Skeletal muscle satellite cell (primary cell): ENCODE results near the gene KCNQ1.

ENCODE experiments used
- H3K27me3 ChIP-seq: 2 replicates; pipeline ENCODE4 v1.7.0; 2013; ENCODE audit warnings: low read length; ENCODE audit not compliant: control insufficient read depth, insufficient read depth
- H3K36me3 ChIP-seq: 2 replicates; pipeline ENCODE4 v1.7.0; 2013; ENCODE audit warnings: mild to moderate bottlenecking, control low read depth, low read length; ENCODE audit not compliant: insufficient read depth
- H3K4me1 ChIP-seq: 2 replicates; pipeline ENCODE4 v1.7.0; 2013; ENCODE audit warnings: low read length; ENCODE audit not compliant: control insufficient read depth, insufficient read depth
- H3K4me2 ChIP-seq: 2 replicates; pipeline ENCODE4 v1.7.0; 2013; ENCODE audit warnings: mild to moderate bottlenecking, low read length
- H3K4me3 ChIP-seq: 2 replicates; pipeline ENCODE4 v1.7.0; 2013; ENCODE audit warnings: low read length
- H3K9ac ChIP-seq: 2 replicates; pipeline ENCODE4 v1.7.0; 2013; ENCODE audit warnings: mild to moderate bottlenecking, low read depth, low read length, moderate library complexity
- H3K9me3 ChIP-seq: replicated peaks from 2 replicates; pipeline ENCODE4 v1.7.0; 2013; ENCODE audit warnings: mild to moderate bottlenecking, control low read depth, low read length

The KCNQ1 gene

DNA sequence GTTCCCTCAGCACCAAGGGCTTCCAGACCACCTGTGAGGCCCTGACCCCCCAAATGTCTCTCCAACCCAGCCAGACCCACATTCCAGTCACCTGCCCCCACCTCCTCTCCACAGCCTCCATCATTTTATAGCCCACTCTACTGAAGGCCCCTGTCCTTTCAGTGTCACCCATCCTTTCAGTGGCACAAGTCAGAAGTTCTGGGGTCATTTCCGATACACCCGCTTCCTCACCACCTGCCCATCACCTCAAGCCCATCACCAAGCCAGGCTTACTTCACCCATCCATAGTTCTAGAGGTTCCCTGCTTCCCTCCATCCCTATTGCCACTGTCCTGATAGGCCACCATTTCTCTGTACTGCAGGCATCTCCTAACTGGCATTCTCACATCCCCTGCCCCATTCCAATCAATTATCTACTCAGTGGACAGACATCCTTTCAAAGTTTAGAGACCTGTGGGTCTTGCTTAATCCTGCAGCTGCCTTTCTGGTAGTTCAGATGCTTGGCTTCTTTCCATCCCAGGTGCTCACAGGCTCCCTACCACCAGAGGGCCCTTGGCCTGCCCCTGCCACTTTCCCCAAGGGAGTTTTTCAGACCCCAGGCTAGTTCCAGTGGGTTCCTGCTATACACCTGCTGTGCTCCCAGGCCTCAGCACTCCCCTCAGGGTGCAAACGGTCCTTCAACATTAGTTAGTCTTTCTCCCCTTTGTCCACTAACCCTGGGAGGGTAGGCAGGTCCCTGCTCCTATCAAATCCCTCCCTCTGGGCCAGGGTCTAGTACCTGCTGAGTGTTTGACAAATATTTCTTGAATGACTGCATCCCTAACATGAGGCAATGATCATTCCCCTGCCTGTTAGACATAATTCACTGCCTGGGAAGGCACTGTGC lies 247.4 kb downstream of the KCNQ1 start:
- H3K4me3 ChIP-seq: no peak overlapping the region
- H3K9ac ChIP-seq: no peak overlapping the region
- no peaks in the 10 kb centered on the region for H3K36me3 ChIP-seq
- no peaks in the 10 kb centered on the region for H3K9me3 ChIP-seq
- H3K4me2 ChIP-seq: no peak overlapping the region
- no peaks in the 10 kb centered on the region for H3K27me3 ChIP-seq
- no peaks in the 10 kb centered on the region for H3K4me1 ChIP-seq

DNA sequence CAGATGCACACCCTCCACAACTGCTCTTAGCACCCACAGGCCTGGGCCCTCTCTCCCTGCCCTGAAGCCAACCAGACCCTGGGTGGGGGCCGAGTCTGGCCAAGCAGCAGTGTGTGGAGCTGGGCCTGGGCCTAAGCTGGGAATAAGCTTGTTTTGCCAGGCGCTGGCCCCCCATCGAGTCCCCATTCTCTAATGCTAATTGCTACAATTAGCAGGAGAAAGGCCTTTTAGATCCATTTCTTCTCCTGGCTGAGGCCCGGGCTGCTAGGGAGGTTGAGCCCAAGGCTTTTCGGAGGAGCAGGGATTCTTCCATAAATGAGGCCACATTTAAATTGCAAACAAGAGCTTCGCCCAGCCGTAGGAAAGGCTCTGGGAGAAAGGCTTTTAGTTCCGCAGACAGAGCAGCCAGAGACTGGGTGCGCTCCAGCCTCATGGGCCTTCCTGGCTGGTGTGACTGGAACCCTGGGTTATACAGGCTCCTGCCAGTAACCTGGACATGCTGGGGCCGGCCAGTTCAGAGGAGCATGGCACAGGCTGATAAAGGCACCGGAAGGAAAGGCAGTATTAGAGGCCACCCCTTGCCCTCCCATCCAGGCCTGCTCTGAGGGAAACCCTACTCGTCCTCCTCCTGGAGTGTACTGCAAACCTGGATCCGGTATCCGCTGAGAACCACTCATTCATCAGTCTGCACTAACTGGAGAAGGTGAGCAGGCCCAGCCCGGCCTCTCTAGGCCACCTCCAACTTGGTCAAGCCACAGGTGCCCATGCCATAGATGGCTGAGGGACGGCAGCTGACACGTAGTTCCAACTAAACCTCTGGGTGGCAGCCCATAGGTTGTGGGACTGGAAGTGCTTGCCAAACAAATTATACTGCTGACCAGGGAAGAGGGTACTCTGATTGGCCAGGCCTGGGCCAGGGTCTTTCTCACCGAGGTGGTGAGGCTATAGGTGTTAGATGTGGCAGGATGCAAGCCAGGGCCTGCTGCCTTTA lies 248.8 kb downstream of the KCNQ1 start:
- H3K9me3 ChIP-seq: no peaks in the 10 kb centered on the region
- H3K27me3 ChIP-seq: no peaks in the 10 kb centered on the region
- H3K9ac ChIP-seq: no peak overlapping the region
- H3K4me2 ChIP-seq: no peak overlapping the region
- no peaks in the 10 kb centered on the region for H3K36me3 ChIP-seq
- no peak overlapping the region for H3K4me3 ChIP-seq
- no peaks in the 10 kb centered on the region for H3K4me1 ChIP-seq

DNA sequence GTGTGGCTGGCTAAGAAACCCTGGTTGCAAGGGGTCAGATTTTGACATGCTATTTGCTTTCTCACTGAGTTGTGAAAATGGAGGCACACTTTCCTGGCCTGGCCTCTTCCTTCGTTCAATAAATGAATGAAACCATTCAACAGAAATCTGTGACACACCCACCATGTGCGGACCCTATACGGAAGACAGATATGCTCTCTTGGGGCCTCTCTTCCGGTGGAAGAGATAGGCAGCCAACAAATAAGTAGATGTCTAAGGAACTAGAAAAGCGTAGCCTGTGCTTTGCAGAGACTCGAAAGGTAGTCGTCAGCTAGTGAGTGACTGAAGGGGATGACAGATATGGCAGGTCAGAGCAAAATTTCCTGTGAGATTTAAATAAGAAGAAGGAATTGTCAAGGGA lies 249.7 kb downstream of the KCNQ1 start:
- Histone ChIP-seq H3K36me3 (no peaks in the 10 kb centered on the region), H3K9me3 (no peaks in the 10 kb centered on the region), H3K9ac (no peak overlapping the region), H3K4me3 (no peak overlapping the region), H3K4me1 (no peaks in the 10 kb centered on the region), H3K4me2 (no peak overlapping the region), H3K27me3 (no peaks in the 10 kb centered on the region)

DNA sequence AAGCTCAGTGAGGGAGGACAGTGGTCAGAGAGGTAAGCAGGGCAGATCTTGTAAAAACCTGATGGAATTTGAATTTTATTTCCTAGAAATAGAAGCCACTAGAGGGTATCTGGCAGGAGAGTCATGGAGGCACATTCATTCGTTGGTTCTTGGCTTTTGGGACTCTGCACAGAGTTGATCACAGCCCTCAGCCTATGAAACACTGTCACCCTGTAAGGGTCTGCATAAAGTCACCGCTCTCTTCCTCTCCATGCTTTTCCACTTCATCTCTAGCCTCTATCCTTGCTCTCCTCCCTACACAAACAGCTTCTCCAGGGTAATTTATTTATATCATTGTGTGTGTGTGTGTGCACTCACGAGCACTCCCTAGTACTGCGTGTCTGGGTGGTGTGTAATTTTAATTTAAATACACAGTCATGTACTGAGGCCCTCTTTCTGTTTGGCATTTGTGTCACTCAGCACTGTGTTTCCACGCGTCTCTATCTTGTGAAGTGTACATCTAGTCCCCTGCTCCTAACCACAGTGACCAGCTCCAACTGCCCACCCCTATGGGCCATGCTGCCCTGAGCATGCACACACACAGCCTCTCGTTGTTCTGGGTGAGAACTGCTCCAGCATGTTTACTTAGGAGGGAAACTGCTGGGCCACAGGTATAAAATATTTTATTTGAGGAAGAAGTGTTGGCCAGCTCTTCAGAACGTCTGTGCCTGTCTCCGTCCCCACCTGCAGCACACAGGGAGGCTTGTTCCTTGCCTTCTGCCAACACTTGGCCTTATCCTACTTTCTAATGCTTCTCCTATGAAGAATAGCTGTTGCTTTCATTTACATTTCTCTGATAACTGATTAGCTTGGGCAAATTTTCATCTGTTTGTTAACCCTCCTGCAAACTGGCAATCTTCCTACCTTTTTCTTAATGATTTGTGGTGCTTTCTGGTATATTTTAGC lies 250.5 kb downstream of the KCNQ1 start:
- Histone ChIP-seq H3K9me3 (no peaks in the 10 kb centered on the region), H3K9ac (no peak overlapping the region), H3K27me3 (no peaks in the 10 kb centered on the region), H3K4me2 (no peak overlapping the region), H3K4me1 (no peaks in the 10 kb centered on the region), H3K36me3 (no peaks in the 10 kb centered on the region), H3K4me3 (no peak overlapping the region)

DNA sequence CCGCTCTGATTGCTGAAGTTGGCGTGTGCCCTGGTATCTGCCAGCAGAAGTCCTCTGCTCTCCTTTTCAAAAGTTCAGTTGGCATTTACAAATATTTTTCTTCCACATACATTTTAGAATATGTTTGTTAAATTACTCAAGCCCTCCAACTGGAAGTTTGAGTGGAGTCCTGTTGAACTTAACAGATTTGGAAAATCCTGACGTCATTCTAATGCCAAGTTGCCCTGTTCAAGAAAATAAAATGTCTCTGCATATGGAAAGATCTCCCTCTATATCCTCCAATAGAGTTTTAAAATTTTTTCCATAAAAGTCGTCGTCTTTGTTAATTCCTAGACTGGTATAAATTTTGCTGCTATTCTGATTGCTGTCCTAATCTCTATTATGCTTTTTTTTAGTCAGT lies 251.6 kb downstream of the KCNQ1 start:
- Histone ChIP-seq H3K4me2 (peak overlapping the region; percentile 79), H3K27me3 (no peaks in the 10 kb centered on the region), H3K36me3 (no peaks in the 10 kb centered on the region), H3K9me3 (no peaks in the 10 kb centered on the region), H3K4me1 (peaks cover 4% of the 10 kb centered on the region), H3K9ac (no peak overlapping the region), H3K4me3 (no peak overlapping the region)

DNA sequence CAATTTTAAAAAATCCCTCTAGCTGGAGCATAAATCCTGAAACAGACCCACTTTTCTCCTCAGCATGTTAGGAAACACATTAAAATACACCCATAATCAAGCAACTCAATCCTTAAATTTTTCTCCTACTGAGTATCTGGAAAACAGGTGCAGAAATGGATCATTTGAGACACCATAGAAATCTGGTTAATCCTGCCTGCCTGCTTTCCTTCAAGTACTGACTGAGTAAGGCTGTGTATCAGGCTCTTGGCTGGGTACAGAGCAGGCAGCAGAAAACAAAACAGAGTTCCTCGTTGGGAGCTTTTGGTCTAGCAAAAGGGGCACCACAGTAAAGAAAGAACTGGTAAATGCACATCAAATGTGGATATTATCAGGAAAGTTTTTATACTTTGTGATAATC lies 253.1 kb downstream of the KCNQ1 start:
- Histone ChIP-seq H3K27me3 (peaks cover 4% of the 10 kb centered on the region), H3K9ac (peak overlapping the region; percentile 78)

DNA sequence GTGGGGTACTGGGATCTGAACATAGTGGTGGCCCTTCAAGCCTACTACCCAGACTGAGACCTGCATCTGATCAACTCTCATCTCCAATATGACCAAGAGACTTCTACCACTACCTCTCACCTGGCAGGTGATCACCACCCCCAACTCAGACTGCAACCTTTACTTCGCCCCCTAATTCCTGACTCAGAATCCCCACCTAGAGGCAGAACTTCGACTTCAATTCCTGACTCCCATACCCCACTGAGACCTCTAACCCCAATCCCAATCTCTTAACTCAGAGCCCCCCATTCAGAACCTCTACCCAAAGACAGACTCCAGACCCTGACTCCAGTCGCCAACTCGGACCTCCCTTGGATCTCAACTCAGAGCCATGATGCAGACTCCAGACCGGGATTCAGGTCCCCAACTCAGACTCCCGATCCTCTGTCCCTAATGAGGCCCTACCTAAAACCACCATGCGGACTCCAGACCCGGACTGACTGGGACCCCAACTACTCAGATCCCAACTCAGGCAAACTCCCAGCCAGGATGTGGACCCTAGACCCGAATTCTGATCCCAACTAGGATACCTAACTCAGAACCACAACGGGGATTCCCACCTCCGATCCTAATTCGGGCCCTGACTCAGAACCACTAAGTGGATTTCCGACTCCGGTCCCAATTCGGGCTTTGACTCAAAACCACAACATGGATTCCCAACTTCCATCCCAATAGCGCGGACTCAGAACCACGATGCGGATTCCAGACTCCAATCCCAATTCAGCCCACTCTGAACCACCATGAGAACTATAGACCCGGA lies 253.8 kb downstream of the KCNQ1 start:
- peak overlapping the region; percentile 79 for H3K4me2 ChIP-seq
- no peaks in the 10 kb centered on the region for H3K36me3 ChIP-seq
- peak overlapping the region; percentile 78 for H3K9ac ChIP-seq
- peaks cover 12% of the 10 kb centered on the region for H3K27me3 ChIP-seq
- H3K4me3 ChIP-seq: peak overlapping the region; percentile 89
- H3K4me1 ChIP-seq: peaks cover 9% of the 10 kb centered on the region
- H3K9me3 ChIP-seq: no peaks in the 10 kb centered on the region

More for the DNA sequence above, 253.1 kb downstream of the KCNQ1 start:
- Histone ChIP-seq H3K9me3 (no peaks in the 10 kb centered on the region), H3K4me2 (peak overlapping the region; percentile 79), H3K36me3 (no peaks in the 10 kb centered on the region), H3K4me1 (peaks cover 4% of the 10 kb centered on the region), H3K4me3 (peak overlapping the region; percentile 89)

DNA sequence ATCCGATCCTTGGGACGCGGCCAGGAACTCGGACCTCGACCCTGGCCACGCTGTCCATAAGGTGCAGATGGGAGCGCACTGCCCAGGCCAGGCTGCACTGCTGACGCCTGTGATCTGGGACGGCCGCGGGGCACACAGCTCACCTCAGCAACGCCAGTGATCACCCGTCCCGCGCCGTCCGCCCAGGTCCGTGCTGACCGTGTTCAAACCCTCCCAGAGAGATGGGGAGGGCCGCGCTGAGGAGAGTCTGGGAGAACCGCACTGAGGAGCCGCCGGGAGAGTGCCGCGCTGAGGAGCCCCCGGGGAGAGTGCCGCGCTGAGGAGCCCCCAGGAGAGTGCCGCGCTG lies 254.3 kb downstream of the KCNQ1 start:
- Histone ChIP-seq H3K4me3 (peak overlapping the region; percentile 89), H3K9me3 (no peaks in the 10 kb centered on the region), H3K27me3 (peaks cover 17% of the 10 kb centered on the region), H3K4me1 (peaks cover 9% of the 10 kb centered on the region), H3K4me2 (peak overlapping the region; percentile 79), H3K9ac (peak overlapping the region; percentile 78), H3K36me3 (no peaks in the 10 kb centered on the region)

DNA sequence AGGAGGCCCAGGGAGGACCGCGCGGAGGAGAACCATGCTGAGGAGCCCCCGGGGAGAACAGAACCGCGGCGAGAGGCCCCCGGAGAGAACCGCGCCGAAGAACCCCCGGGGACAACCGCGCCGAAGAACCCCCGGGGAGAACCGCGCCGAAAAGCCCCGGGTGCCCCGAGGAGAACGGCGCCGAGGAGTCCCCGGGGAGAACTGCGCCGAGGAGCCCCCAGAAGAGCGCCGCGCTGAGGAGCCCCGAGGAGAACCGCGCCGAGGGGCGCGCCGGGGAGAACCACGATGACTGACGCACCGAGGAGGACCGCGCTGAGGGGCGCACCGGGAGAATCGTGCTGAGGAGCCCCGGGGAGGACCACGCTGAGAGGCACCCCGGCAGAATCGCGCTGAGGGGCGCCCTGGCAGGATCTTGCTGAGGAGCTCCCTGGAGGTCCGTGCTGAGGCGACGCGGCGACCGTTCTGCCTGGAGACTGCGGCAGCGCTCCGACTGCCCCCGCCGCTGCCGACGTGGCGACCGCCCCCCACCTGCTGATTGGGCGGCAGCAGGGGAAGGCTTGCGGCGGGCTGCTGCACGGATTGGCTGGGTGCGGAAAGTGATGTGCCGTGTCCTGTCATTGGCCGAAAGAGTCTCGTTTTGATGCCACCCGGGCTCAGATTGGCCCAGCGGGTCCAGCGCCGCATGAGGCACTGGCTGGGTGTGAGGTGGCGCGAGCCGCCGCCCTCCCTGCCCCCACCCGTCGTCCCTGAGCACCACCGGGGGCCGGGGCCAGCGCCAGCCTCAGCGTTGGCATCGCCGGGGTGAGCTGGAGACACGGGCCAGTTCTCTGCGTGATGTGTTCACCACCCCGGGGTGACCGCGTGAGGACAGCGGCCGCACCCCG lies 255.0 kb downstream of the KCNQ1 start, which contains the start of gene KCNQ1OT1:
Gene KCNQ1OT1, minus strand, starts transcription at position 464 of the 884 bp plus-strand sequence.
- peak within 1 kb of the TSS; percentile 91 for H3K4me2 ChIP-seq
- no peaks in the 10 kb centered on the region for H3K9me3 ChIP-seq
- peaks cover 9% of the 10 kb centered on the region for H3K4me1 ChIP-seq
- H3K9ac ChIP-seq: peak within 1 kb of the TSS; percentile 93
- H3K4me3 ChIP-seq: peak within 1 kb of the TSS; percentile 89
- peaks cover 23% of the 10 kb centered on the region for H3K27me3 ChIP-seq
- H3K36me3 ChIP-seq: no peaks in the 10 kb centered on the region
